Activated CD4-positive, alpha-beta T cell treated with anti-CD3 and anti-CD28 coated beads, Interleukin-2, amount 10 ng/mL, durations not matched to agents 7 days and 5 days (primary cell): ENCODE measurements around the gene RENBP. TPM values are rescaled to one million over a fixed set of nuclear protein-coding genes. Genes with fewer than 3 reads are reported as not detected.

Experiments used
- microRNA-seq: library from miRNA; unstranded; fragments of <30 nt; microRNA quantifications from one replicate; pipeline ENCODE4 v1.2.0, GENCODE V29; 2021; ENCODE audit warnings: borderline microRNAs expressed, borderline replicate concordance
- total RNA-seq, 2 experiments: library from RNA; stranded (reverse); gene quantifications; one replicate each; pipeline ENCODE4 v1.2.3, GENCODE V29; 2021

The RENBP gene
- total RNA-seq, 2 experiments from 2014 or later = 14.2 to 16.5 TPM

Small RNAs within 50 kb of the gene (microRNA-seq; reads per million reads assigned to microRNA genes)
- gene MIR3202-1 = not detected
- gene MIR3202-2 = not detected

Other genes with a start within 250 kb of the RENBP start
- gene BCAP31, start 220.3 kb downstream of the RENBP start, total RNA-seq = 100 to 1,000 TPM; 142 to 148 TPM
- gene ABCD1, start 219.8 kb downstream of the RENBP start, total RNA-seq = 10 to 100 TPM; 15.4 to 16.0 TPM
- gene PLXNB3, start 180.4 kb downstream of the RENBP start, total RNA-seq = under 1 TPM; 0.23 to 0.35 TPM
- gene SRPK3, start 163.6 kb downstream of the RENBP start, total RNA-seq = not detected
- gene IDH3G, start 150.3 kb downstream of the RENBP start, total RNA-seq = 10 to 100 TPM; 60.1 to 64.8 TPM
- 100 to 1,000 TPM; 193 to 203 TPM for gene SSR4, start 150.0 kb downstream of the RENBP start, total RNA-seq
- under 1 TPM; 0.32 to 0.60 TPM for gene PDZD4, start 114.1 kb downstream of the RENBP start, total RNA-seq
- 1 to 10 TPM; 1.9 to 2.1 TPM for gene L1CAM, start 58.5 kb downstream of the RENBP start, total RNA-seq
- gene AVPR2, start 40.0 kb downstream of the RENBP start, total RNA-seq = not detected
- 100 to 1,000 TPM; 303 to 334 TPM for gene ARHGAP4, start 18.4 kb downstream of the RENBP start, total RNA-seq
- 10 to 100 TPM; 72.9 to 83.2 TPM for gene NAA10, start 9.6 kb downstream of the RENBP start, total RNA-seq
- gene HCFC1, start 27.2 kb upstream of the RENBP start, total RNA-seq = 100 to 1,000 TPM; 116 to 121 TPM
- gene TMEM187, start 28.1 kb upstream of the RENBP start, total RNA-seq = 1 to 10 TPM; 7.9 to 8.5 TPM
- gene IRAK1, start 75.3 kb upstream of the RENBP start, total RNA-seq = 100 to 1,000 TPM; 107 to 112 TPM
- 10 to 100 TPM; 64.2 to 72.4 TPM for gene MECP2, start 153.1 kb upstream of the RENBP start, total RNA-seq
- not detected for gene OPN1LW, start 199.6 kb upstream of the RENBP start, total RNA-seq
- not detected for gene OPN1MW, start 238.0 kb upstream of the RENBP start, total RNA-seq